HG03060 (cell line): ENCODE results near the gene DMWD.
"Not testable (repeated sequence)": the region's sequence is repeated elsewhere in the genome, so short reads cannot be mapped to it uniquely, and the experiment has no call there.

Source experiments
- ATAC-seq: cut with Tn5 transposase; IDR thresholded peaks from one replicate; pipeline ENCODE4 v1.9.1; 2021; ENCODE audit warnings: low read depth, moderate number of reproducible peaks; ENCODE audit not compliant: unreplicated experiment

The DMWD gene

GRCh38 chr19:45753548-45753947, 39.1 kb downstream of the DMWD start:
- no peak for ATAC-seq

DNA sequence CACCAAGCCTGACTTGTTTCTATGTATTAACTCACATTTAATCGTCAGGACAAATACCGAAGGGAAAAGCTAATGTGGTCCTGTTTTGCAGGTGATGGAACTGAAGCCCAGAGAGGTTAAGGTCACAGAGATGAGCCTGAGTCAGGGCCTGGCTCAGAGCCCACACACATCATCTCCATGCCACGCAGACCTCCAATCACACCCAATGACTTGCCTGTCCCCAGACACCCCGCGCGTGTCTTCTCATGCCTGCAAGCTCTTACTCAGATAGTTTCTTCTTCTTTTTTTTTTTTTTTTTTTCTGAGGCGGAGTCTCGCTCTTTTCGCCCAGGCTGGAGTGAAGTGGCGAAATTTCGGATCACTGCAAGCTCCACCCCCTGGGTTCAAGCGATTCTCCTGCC, 40.0 kb downstream of the DMWD start:
- ATAC-seq: no peak

GRCh38 chr19:45751483-45751882, 41.2 kb downstream of the DMWD start:
- not testable (repeated sequence) for ATAC-seq

- ATAC-seq: no peak
Observed at GRCh38 chr19:45747513-45747912, 45.1 kb downstream of the DMWD start.

DNA sequence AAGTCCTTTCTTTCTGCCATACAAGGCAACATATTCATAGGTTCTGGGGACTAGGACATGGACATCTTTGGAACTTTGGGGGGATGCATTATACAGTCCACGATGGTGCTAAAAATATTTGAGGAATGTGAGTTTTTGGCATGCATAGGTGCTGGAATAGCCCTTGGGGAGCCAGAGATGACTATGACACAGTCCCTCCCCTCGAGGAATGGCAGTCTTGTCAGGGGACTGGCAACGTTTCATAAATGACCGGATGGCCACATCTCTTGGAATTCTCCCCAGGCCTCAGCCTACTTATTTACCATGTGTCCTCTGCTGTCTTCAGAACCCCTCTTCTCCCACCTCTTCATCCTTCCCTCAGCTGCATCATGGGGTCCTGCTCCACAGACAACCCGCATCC, 45.8 kb downstream of the DMWD start:
- no peak for ATAC-seq

- no peak for ATAC-seq
Observed at GRCh38 chr19:45745606-45746005, 47.0 kb downstream of the DMWD start.

DNA sequence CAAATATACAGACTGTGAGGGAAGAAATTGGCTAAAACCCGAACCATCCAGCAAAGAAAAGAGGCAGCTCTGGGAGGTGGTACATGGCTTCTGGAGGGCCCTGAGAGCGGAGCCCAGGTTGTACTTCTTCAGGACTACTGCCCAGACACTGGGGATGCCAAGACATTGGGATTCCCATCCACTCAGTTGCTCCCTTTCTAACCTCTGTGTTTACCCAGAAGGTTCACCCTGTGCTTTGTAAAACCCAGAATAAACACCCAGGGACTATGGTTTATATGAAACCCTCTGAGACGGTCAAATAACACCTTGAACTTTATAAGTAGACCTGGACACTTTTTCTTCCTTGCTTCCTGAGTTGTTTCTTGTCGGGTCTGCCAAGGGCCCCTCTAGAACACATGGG, 49.7 kb downstream of the DMWD start:
- ATAC-seq: no peak

DNA sequence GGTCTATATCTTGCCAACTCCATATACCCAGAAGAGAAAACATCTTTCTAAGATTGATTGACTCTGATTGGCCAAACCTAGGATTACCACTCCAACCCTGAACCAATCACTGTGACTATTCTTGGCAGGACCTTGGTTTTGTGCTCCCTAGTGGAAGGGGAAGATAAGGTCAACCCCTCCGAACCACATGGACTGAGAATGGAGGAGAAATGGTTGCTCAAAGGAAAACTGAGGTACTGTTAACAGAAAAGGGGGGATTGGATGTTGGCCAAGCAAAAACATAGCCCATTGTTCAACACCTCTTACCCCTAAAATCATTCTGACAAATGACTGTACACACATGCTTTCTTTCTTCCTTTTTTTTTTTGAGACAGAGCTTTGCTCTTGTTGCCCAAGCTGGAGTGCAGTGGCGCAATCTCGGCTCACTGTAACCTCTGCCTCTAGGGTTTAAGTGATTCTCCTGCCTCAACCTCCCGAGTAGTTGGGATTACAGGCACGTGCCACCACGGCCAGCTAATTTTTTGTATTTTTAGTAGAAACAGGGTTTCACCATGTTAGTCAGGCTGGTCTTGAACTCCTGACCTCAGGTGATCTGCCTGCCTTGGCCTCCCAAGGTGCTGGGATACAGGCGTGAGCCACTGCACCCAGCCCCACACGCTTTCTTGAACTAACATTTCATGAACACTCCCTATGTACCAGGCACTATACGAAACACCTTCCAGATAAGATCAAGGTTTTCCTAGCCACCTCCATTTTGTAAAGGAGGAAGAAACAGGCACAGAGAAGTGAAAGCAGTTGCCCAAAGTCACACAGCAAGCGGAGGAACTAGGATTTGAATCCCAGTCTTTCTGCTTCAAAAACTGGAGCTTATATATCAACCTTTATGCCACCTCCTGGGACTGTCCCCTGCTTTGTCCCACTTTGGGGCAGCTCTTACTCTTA, 52.9 kb downstream of the DMWD start:
- ATAC-seq: no peak

DNA sequence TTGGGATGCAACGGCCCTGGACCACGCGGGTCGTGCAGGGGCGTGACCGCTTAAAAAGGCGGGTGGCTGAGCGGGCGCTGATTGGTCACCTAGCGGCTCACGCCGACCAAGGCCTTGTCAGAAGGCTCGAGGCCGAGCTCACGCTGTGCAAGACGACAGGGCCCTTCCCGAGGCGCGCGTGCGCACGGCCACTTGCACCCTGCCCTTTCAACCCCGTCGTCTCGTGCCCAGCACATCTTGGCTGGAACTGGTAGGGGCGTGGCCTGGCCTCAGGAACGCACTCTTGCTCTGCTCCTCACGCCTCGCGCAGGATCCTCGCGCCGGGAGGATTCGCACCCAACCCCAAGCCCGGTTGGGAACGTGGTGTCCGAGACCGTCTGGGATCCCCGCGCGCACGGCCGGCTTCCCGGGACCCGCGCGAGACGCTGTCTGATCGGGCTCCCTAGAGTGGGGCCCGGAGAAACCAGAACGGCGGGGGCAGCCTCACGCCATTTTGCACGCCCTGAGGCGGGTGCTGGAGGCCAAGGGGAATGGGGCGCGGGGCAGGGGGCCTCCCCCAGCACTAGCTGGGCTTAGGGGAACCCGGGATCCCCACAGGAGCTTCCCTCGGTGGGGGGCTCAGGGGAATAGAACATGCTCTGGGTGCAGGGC, 59.4 kb downstream of the DMWD start, which contains the start of gene MEIOSIN:
Gene MEIOSIN, plus strand, starts transcription at position 280 of the 651 bp plus-strand sequence. CDS start 1,938 bp downstream, outside the sequence.
- no peak for ATAC-seq
